BE2C (cell line): ENCODE results near the gene SERPINA4.

Source experiments
- DNase-seq: peaks from one replicate; pipeline ENCODE4 v3.0.0-alpha.2; 2020
- H3K27me3 ChIP-seq: fragments of 250-450 bp; sonication (Bioruptor Pico); 2 replicates; pipeline ENCODE4 v1.5.1; 2020; ENCODE audit warnings: mild to moderate bottlenecking
- H3K36me3 ChIP-seq: fragments of 250-450 bp; sonication (Bioruptor Pico); 2 replicates; pipeline ENCODE4 v1.5.1; 2020; ENCODE audit warnings: mild to moderate bottlenecking
- H3K4me1 ChIP-seq: fragments of 250-450 bp; sonication (Bioruptor Pico); 2 replicates; pipeline ENCODE4 v1.5.1; 2020
- H3K4me3 ChIP-seq: 2 replicates; pipeline ENCODE4 v1.5.1; 2011; ENCODE audit warnings: low read depth, low read length
- H3K9me3 ChIP-seq: fragments of 250-450 bp; sonication (Bioruptor Pico); 2 replicates; pipeline ENCODE4 v1.5.1; 2020
- CTCF ChIP-seq: IDR thresholded peaks from 2 replicates; pipeline ENCODE4 v1.5.1; 2012; ENCODE audit warnings: mild to moderate bottlenecking, low read depth, low read length

Gene SERPINA4

DNA sequence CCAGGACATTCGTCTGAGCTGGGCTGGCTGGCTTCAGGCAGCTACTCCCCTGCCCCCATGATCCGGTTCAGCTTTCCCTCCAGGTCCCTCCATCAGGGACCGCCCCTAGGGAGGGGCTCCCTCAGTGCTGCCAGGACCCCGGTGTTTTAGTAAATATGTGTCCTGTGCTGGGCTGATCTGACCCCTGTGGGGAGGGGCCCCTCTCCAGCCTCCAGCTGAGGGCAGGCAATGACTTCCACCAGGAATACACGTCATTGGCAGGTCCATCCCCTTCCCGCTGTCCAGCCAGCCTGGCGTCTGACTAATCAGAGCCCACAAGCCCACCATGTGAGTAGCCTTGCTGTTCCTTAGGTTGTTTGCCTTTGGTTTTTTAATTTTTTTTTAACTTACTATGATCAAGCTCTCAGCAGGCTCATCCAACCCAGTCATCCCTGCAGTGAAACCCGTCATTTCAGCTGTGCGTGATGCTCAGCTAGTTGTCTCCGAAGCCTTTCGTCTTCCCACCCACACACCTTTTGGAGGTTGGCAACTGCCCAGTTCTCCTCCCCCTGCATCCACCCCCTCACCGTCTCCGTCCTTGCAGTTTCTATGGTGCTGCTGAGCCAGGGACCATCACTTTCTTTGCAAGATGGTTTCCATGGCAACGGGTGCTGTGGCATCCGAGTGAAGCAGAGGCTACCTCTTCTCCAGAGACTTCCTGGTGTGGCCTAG is 16.0 kb upstream of the SERPINA4 start:
- Histone ChIP-seq H3K9me3 (no peaks in the 10 kb centered on the region), H3K4me3 (no peak overlapping the region), H3K4me1 (no peaks in the 10 kb centered on the region), H3K27me3 (no peaks in the 10 kb centered on the region), H3K36me3 (no peaks in the 10 kb centered on the region)
- TF ChIP-seq CTCF, result no peak
- no peak for DNase-seq

- Histone ChIP-seq H3K36me3 (no peaks in the 10 kb centered on the region), H3K4me1 (no peaks in the 10 kb centered on the region), H3K4me3 (no peak overlapping the region), H3K9me3 (no peaks in the 10 kb centered on the region), H3K27me3 (no peaks in the 10 kb centered on the region)
- no peak for TF ChIP-seq CTCF
- no peak for DNase-seq
These were observed 14.0 kb upstream of the SERPINA4 start for GRCh38 chr14:94547151-94547680.

DNA sequence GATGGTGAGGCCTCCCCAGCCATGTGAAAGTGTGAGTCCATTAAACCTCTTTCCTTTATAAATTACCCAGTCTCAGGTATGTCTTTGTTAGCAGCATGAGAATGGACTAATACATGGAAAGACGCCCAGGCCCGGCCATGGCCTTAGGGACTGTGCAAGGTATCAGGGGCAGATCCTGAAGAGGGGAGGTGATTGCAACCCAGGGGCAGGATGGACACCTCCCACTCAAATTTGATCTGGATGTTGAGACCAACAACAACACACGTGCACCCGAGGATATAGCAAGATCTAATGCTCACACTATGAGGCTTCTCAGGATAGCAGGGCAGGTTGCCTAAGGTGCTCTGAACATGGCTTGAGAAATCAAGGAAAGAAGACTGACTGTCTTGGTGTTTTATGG is 13.5 kb upstream of the SERPINA4 start:
- Histone ChIP-seq H3K4me3 (no peak overlapping the region), H3K27me3 (no peaks in the 10 kb centered on the region), H3K9me3 (no peaks in the 10 kb centered on the region), H3K4me1 (no peaks in the 10 kb centered on the region), H3K36me3 (no peaks in the 10 kb centered on the region)
- no peak for DNase-seq
- no peak for TF ChIP-seq CTCF

DNA sequence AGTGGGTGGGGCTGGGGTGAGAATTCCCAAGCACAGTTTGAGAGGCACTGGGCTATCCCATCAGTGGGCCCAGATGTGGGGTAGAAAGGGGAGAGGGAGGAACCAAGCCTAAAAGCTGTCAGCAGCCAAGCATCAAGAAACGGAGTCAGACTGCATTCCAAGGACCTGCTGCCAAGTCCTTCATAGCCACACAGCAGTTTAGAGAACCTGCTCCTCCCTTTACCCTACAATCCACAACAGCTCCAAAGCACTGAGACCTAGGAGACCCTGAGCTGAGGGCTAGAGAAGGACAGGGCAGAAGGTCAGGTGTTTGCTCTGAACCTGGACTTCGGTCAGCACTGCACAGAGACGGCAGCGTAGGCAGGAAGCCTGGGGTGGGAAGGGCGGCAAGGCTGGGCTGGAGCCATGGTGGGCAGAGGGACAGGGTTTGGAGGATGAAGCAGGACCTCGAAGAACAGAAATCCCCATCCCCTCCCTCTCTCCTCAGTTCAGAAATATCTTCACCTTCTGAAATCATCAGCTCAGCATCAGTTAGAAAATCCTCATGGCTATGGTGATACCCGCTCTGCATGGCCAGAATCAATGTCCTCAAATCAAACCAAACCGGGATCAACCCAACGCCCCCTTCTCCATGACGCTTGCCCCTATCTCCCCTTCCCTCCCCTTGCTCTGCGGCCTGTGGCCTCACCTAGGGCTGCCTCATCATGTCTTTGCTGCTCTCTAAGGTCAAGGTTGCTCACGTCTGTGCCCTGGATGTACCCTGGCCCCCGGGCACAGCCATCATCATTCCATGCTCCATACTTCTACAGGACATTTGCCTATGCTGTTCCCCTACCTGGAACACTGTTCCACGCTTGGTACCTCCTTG is 12.9 kb upstream of the SERPINA4 start:
- Histone ChIP-seq H3K4me1 (no peaks in the 10 kb centered on the region), H3K36me3 (no peaks in the 10 kb centered on the region), H3K9me3 (no peaks in the 10 kb centered on the region), H3K4me3 (no peak overlapping the region), H3K27me3 (no peaks in the 10 kb centered on the region)
- no peak for TF ChIP-seq CTCF
- no peak for DNase-seq

GRCh38 chr14:94548999-94549985 is 11.9 kb upstream of the SERPINA4 start:
- Histone ChIP-seq H3K9me3 (no peaks in the 10 kb centered on the region), H3K36me3 (no peaks in the 10 kb centered on the region), H3K4me1 (no peaks in the 10 kb centered on the region), H3K4me3 (no peak overlapping the region), H3K27me3 (no peaks in the 10 kb centered on the region)
- DNase-seq, result peak; percentile 66
- peak; percentile 82 for TF ChIP-seq CTCF
